Kidney glomerular epithelial cell (primary cell): ENCODE measurements around the gene DNPH1.

Experiments
- DNase-seq: peaks from one replicate; lab custom pipeline; 2025; lab: John Stamatoyannopoulos, UW

The DNPH1 gene

GRCh38 chr6:43211955-43212354, 17.3 kb downstream of the DNPH1 start:
- peak; percentile 1 for DNase-seq

DNA sequence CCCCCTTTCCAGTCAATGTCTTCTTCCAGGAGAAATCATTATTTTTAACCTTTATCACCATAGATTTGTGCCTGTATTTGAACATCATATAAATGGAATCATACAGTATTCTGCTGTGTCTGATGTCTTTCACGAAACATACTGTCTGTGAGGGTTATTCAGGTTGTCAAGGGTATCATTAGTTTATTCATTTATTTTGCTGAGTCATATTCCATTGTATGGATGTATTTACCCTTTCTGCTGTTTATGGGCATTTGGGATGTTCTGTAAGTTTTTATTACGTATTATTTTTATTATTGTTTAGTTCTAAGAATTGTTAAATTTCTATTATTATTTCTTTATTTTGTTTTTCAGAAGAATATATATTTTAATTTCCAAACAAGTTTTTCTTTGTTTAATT, 22.0 kb downstream of the DNPH1 start:
- no peak for DNase-seq

GRCh38 chr6:43205849-43206248, 23.4 kb downstream of the DNPH1 start:
- DNase-seq = no peak

- DNase-seq = no peak
Observed at GRCh38 chr6:43204271-43205105, 24.8 kb downstream of the DNPH1 start.

GRCh38 chr6:43203718-43204095, 25.6 kb downstream of the DNPH1 start:
- no peak for DNase-seq

GRCh38 chr6:43203029-43203717, 26.1 kb downstream of the DNPH1 start:
- no peak for DNase-seq

GRCh38 chr6:43202451-43202850, 26.8 kb downstream of the DNPH1 start:
- no peak for DNase-seq

DNA sequence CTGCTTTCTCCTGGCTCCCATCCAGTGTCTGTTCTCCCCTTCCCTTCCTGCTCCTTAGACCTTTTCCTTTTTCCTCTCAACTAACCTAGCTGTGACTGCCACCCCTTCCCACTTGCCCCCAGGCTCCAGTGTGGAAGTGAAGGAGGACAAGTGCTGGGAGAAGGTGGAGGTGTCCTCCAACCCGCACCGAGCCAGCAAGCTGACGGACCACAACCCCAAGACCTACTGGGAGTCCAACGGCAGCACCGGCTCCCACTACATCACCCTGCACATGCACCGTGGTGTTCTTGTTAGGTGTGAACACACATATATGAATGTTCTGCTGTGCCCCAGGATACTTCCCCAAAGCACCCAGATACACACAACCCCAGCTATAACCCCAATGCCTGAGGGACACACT, 28.7 kb downstream of the DNPH1 start:
- DNase-seq = no peak

- no peak for DNase-seq
Observed at GRCh38 chr6:43199912-43200311, 29.4 kb downstream of the DNPH1 start.

DNA sequence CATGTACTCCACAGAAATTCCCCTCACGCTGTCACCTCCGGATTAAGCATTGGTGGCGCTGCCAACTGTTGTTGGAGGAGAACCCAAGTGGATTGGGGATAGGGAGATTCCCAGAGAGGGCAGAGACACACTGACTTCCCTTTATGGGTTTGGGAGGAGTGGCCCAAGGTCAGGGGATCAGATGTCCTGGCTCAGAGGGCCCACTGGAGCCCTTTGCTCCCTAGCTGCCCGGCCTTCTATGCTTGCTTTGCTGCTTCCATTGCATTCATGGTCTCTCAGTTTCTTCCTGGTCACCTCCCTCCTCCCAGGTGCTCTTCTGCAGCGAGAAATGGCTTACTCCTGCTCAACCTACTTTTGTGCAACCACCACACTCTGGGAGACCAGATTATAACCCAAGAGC, 32.9 kb downstream of the DNPH1 start:
- DNase-seq = no peak

DNA sequence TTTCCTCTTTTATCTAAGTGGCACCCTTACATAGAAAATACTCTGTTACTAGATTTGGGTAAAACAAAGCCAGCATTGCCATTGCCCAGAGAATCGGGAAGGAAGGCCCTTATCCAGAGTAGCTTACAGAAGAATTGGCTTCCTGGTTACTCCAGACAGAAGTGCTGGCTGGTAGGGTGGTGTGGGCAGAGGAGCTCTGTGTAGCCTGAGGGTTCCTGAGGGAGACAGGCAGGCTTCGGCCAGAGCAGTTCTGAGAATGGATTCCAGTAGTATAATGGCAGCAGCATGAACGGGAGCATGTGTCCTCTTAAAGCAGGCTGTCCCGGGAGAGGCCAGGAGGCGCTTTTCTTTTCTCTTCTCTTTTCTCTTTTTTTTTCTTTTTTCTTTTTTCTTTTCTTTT, 35.4 kb downstream of the DNPH1 start:
- no peak for DNase-seq

- DNase-seq = no peak
Observed at GRCh38 chr6:43192911-43193310, 36.4 kb downstream of the DNPH1 start.

DNA sequence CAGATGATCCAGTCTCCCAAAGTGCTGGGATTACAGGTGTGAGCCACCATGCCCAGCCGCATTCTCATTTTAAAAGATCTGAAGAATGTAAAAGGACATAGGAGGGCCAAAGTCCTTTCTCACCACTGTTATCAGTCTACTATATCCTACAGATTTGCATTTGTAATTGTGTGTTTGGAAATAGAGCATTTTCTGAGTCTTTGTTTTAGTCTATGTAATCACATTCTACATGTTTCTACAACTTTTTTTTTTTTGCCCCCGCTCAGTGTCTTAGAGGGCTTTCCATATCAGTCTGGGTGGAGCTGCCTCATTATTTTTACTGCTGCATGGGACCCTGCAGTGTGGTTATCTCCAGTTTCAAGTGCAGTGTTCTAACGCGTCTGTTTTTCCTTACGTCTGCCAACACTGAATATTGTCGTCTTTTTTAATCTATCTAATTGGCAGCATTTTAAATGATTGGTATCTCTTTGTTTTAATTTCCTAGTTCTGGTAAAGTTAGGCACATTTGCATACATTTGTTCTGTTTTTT, 39.4 kb downstream of the DNPH1 start:
- no peak for DNase-seq

DNA sequence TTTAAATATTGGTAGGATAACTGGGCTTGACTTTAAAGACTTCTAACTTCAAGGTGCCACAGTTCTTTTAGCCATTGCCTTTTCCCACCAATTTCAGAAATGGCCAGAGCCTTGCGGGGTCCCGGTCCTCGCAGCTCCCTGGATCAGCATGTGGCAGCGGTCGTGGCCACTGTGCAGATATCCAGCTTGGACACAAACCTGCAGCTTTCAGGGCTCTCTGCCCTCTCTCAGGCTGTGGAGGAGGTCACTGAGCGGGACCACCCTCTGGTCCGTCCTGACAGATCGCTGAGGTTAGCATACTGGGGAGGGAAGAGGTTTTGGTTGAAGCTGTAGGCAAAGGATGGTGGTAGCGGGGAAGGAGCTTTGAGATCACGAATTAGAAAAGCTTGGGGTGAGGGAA, 40.9 kb downstream of the DNPH1 start:
- DNase-seq = no peak

DNA sequence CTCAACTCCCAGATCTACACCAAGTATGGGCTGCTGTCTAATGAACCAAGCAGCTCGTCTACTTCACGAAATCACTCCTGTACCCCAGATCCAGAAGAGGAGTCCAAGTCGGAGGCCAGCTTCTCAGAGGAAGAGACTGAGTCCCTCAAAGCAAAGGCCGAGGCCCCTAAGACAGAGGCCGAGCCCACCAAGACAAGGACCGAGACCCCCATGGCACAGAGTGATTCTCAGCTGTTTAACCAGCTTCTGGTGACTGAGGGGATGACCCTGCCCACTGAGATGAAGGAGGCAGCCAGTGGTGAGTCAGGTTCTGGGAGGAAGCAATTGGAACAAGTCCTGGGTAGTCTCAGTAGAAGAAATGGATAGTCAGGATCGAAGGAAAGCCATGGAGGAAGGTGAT, 41.5 kb downstream of the DNPH1 start:
- DNase-seq = no peak

- no peak for DNase-seq
Observed at GRCh38 chr6:43186706-43187105, 42.6 kb downstream of the DNPH1 start.

- no peak for DNase-seq
Observed at GRCh38 chr6:43186019-43186418, 43.3 kb downstream of the DNPH1 start.

- DNase-seq = no peak
Observed at GRCh38 chr6:43185391-43185985, 43.8 kb downstream of the DNPH1 start.

GRCh38 chr6:43184268-43184985, 44.9 kb downstream of the DNPH1 start:
- DNase-seq = no peak

DNA sequence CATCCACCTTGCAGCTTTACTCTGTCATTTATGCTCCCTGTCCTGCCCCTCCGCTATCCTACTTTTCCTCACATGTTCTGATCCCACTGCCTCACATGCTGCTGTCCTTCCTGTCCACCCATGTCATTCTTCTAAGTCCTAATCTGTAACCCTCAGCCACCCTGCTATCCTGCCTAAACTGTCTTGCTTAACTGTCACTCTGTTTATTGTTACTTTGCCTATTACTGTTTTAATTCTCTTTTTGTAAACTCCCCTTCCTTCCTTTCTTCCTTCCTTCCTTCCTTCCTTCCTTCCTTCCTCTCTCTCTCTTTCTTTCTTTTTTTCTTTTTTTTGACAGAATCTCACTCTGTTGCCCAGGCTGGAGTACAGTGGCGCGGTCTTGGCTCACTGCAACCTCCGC, 45.8 kb downstream of the DNPH1 start:
- no peak for DNase-seq

GRCh38 chr6:43181942-43182860, 47.1 kb downstream of the DNPH1 start, which contains the start of gene CUL9:
Gene CUL9, plus strand, starts transcription at chr6:43182196. Its CDS starts 2,115 bp downstream, at chr6:43184311.
- DNase-seq = peak; percentile 45
